ENCODE data around the gene BBS9.
A peak's percentile ranks its signal among the peaks of the same experiment; 100 is the strongest.
"Not testable (repeated sequence)": the region's sequence is repeated elsewhere in the genome, so short reads cannot be mapped to it uniquely, and the experiment has no call there.

The BBS9 gene

DNA sequence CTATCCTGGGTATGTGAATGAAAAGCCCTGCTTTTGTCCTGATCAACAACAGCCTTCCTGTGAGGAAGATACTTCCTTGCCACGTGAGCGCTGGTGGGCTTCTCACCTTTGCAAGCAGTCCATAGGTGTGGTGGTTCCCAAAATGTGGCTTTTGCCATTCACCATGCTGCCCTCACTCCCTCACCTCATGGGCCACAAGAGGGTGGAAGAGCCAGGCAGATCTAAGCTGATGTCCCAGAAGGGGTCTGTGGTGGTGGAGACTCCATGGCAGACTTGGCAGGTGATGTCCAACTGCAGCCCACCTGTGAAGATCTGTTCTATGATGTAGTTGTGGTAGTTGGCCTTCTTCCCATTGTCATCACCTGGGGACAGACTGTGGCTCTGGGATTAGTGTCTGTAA lies 147.4 kb downstream of the BBS9 start:
- no peak for DNase-seq (ENCODE audit: low read depth)

GRCh38 chr7:33278095-33278494 lies 148.7 kb downstream of the BBS9 start:
- DNase-seq (ENCODE audit: low read depth): no peak

- DNase-seq (ENCODE audit: low read depth): no peak
Measured at GRCh38 chr7:33286501-33286900, 157.1 kb downstream of the BBS9 start.

DNA sequence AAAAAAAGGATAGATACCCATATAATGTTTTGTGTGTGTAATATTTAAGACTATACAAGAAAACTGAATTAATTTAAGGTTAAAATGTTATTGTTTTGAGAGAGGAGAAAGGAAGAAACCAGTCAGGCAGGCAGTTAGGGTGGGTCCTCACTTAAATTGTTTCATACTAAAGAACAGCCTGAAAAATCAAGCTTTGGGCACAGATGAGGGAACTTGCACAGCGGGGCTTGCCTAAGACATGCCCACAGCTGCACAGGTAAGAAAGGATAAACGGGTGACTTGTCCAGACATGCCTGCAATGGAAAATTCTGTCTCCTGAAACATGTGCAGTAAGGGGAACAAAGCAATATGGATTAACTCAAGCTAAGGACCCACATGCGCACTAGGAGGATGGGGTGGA lies 158.4 kb downstream of the BBS9 start:
- no peak for DNase-seq (ENCODE audit: low read depth)

DNA sequence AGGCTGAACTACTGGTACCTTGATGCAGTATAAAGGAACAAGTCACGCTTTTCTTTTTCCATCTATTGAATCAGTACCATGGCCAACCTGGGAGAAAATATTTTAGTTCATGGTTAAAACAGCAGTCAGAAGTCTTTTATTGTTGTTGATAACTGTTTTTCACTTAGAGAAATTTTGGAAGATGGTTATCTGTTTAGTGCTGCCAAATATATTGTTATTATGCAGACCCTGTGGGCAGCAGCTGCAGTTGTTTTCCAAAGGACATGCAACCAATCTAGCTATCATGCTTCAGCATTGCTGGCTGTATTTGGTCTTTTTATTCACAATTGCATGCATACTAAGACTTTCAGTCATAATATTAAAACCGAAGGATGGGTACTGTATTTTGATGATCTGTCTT lies 169.5 kb downstream of the BBS9 start:
- no peak for DNase-seq (ENCODE audit: low read depth)

GRCh38 chr7:33299425-33299824 lies 170.1 kb downstream of the BBS9 start:
- DNase-seq (ENCODE audit: low read depth): no peak

DNA sequence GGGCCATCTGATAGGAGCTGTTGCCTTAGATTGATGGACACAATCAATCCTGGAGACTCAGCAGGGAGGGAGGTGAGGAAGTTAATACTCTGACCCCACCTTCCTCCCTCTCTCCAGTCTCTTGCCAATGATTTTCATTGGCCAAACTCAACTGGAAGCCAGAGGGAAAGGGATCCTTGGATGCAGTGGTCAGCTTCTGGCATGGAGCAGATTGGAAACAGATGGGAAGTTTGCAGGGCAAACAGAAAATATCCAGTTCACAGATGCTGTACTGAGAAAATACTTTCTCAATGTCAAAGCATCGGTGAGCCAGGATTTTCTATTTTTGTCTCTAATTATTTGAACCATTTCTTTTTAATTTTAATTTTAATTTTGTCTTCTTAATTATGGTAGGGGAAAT lies 170.8 kb downstream of the BBS9 start:
- no peak for DNase-seq (ENCODE audit: low read depth)

DNA sequence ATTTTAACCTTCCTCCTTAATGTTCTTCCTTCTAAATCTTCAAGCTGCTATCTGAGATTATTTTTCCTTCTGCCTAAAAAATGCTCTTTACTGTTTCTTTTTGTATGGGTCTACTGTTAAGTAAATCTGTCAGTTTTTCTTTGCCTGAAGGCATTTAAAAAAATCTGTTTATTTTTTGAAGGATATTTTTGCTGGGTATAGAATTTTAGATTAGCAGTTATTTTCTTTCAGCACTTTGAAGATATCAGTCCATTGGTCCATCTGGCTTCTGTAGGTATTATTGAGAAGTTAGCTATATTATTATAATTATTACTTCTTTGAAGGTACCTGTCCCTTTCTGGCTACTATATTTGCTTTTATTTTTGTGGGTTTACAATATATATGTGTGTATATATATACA lies 171.4 kb downstream of the BBS9 start:
- no peak for DNase-seq (ENCODE audit: low read depth)

DNA sequence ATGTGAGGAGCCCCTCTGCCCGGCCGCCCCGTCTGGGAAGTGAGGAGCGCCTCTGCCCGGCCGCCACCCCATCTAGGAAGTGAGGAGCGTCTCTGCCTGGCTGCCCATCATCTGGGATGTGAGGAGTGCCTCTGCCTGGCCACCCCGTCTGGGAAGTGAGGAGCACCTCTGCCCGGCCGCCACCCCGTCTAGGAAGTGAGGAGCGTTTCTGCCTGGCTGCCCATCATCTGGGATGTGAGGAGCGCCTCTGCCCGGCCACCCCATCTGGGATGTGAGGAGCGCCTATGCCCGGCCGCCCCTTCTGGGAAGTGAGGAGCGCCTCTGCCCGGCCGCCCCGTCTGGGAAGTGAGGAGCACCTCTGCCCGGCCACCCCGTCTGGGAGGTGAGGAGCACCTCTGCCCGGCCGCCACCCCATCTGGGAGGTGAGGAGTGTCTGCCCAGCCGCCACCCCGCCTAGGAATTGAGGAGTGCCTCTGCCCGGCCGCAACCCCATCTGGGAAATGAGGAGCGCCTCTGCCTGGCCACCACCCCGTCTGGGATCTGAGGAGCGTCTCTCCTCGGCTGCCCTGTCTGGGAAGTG lies 174.7 kb downstream of the BBS9 start:
- not testable (repeated sequence) for DNase-seq (ENCODE audit: low read depth)

DNA sequence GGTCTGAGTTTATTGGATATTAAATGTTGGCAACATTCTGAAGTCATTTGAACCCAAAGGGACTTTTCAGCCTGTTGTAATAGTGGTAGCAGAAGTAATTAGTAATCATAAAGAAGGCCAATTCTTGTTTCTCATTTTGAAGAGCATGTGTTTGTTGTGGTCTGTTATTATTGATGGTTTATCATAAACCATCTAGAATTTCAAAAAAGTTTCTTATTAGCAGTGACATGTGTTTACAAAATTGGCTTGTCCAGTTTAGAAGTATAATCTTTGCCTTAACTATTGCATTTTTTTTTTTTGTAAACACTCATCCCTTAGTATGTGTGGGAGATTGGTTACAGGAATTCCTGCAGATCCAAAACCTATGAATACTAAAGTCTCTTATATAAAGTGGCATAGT lies 177.8 kb downstream of the BBS9 start:
- no peak for DNase-seq (ENCODE audit: low read depth)

GRCh38 chr7:33310546-33310945 lies 181.2 kb downstream of the BBS9 start:
- DNase-seq (ENCODE audit: low read depth): no peak

DNA sequence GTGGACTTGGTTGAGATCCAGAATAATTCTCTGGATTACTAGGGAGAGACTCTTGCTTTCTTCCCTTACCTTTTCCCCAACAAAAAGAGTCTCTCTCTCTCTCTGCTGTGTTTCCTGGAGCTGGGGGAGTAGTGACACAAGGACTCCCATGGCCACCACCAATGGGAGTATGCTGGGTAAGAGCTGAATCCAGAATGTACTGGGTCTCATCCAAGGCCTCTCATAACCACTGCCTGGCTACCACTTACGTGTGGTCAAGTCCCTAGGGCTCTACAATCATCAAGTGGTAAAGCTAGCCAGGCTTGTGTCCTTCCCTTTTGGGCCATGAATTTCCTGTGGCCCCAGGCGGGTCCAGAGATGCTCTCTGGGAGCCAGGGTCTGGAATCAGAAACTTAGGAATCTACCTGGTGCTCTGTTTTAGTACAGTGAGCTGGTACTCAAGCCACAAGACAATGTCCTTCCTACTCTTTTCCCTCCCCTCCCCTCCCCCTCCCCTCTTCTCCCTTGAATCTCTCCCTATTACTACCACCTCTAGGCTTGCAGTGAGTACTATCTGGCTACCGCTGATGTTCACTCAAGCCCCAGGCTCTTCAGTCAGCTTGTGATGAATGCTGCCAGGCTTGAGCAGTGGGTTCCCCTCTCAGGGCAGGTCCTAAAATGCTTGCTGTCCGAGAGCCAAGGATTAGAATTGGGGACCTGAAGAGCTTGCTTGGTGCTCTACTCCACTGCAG lies 196.6 kb downstream of the BBS9 start:
- DNase-seq (ENCODE audit: low read depth): no peak

DNA sequence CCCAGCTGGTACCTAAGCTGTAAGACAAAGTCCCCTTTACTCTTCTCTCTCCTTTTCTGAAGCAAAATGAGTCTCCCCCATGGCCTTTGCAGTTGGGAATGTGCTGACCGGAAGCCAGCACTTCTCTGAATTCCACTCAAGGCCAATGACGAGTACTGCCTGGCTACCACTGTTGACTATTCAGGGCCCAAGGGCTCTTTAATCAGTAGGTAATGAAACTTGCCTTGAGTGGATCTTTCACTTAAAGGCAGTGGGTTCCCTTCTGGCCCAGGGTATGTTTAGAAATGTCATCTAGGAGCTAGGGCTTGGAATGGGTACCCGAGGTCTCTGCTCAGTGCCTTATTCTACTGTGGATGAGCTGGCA lies 197.1 kb downstream of the BBS9 start:
- DNase-seq (ENCODE audit: low read depth): no peak

DNA sequence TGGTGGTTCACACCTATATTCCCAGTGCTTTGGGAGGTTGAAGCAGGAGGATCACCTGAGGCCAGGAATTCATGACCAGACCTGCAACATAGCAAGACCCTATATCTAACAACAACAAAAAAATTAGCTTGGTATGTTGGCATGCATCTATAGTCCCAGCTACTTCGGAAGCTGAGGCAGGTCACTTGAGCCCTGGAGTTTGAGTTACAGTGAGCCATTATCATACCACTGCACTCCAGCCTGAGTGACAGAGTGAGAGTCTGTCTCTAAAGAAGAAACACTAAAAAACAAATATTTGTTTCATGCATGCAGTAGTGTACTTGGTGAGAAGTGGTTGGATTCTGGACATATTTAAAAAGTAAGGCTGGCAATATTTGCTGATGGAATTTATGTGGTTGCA lies 198.1 kb downstream of the BBS9 start:
- DNase-seq (ENCODE audit: low read depth): no peak

DNA sequence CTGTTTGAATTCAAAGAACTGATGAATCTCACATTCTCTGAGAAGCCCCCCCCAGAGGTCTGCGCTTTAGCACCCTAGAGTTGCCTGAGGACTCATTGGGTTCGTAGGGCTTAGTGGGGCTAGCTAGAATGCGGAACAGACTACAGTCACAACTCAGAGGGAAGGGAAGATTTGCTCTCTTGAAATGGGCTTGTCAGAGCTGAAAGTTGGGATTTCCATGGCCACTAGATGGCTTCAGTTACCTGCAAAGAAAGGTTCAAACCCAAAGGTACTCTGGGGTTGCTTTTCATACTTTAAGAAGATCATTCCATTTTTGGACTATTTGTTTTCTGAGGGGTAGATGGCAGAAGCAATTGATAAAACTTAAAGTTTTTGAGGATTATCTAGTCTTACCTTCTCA lies 205.0 kb downstream of the BBS9 start:
- DNase-seq (ENCODE audit: low read depth): peak; percentile 7

DNA sequence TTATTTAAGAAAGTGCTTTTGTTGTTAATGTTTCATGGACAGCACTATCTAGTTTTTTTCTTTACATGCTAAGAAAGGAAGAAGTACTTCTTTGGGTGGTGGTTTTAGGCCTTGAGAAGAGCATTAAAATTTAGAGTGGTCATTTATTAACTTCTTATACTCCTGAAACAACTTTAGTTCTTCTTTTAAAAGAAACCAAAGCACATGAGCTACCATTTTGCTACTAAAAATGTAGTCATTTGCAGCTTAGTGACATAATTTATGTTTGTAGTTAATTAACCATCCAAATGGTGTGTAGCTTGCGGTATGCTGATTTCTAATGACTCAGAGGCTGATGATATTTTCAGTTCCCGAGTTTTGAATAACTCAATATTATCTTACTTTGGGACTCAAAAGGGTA lies 207.5 kb downstream of the BBS9 start:
- no peak for DNase-seq (ENCODE audit: low read depth)

GRCh38 chr7:33339074-33339790 lies 209.9 kb downstream of the BBS9 start:
- no peak for DNase-seq (ENCODE audit: low read depth)

DNA sequence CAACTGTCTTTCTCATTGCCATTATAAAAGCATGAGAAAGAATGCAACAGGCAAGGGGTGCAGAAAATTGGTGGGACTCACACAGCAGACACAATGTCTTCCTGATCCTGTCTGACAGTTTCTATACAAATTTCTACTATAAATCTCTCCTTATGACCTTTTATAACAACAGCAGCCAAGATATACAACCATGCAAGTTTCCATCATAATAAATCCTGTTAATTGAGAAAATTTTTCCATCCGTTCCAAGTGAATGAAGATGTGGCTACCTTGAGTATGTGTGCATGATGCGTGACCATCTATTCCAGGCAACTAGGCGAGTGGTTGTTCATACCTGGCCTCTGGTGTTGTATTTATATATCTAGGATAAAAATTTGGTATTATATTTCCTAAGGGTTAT lies 216.7 kb downstream of the BBS9 start:
- no peak for DNase-seq (ENCODE audit: low read depth)

DNA sequence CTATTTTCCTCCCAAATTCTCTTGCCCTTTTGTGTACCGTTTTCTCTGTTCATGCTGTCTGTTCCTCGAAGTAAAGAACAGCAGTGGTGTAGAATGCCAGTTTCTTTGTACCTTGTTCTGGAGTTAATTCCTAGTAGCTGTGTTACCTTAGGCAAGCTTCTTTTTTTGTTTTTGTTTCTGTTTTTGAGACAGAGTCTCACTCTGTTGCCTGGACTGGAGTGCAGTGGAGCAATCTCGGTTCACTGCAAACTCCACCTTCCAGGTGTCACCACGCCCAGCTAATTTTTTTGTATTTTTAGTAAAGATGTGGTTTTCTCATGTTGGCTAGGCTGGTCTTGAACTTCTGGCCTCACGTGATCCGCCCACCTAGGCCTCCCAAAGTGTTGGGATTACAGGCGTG lies 221.2 kb downstream of the BBS9 start:
- no peak for DNase-seq (ENCODE audit: low read depth)

- DNase-seq (ENCODE audit: low read depth): no peak
Measured at GRCh38 chr7:33351709-33352108, 222.3 kb downstream of the BBS9 start.

- no peak for DNase-seq (ENCODE audit: low read depth)
Measured at GRCh38 chr7:33354201-33354600, 224.8 kb downstream of the BBS9 start.

- no peak for DNase-seq (ENCODE audit: low read depth)
Measured at GRCh38 chr7:33355386-33355785, 226.0 kb downstream of the BBS9 start.

DNA sequence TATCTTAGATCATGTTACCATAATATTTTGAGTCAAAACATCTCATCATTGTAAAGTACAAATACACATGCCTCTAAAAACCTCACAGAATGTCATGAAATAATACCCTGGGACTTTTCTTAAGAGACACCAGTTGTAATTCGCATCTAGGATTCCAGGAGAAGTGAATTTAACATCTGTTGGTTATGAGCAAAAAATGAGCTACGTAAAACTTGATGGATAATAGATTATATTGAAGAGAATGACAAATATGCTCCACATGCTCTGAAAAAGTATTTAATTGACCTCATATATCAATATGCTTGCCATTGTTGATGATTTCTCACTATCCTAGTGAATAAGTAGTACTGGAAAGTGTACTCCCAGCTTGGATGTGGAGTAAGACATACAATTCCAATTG lies 227.0 kb downstream of the BBS9 start:
- no peak for DNase-seq (ENCODE audit: low read depth)

DNA sequence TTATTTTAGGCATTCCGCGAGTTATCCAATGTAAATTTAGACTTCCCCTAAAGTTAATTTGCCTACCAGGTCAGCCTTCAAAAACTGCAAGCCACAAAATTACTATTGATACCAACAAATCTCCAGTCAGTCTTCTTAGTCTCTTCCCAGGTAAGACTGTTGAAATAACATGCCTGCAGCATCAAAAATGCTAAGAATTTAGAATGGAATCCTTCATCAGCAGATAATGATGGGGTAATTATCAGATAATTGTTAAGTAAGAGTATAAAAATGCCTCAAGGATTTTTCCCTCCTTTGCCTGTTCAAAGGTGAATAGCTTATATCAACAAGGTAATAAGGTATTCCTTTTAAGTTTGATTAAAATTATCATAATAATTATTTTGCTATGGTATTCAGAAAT lies 228.5 kb downstream of the BBS9 start:
- DNase-seq (ENCODE audit: low read depth): no peak
